ENCODE data around the gene CRB1. TPM values are rescaled to one million over a fixed set of nuclear protein-coding genes. Genes with fewer than 3 reads are reported as not detected.

CRB1 gene
- total and polyA plus RNA-seq, 2 of the 8 experiments (the other 6 are each of a cell fraction or from before 2014, with no cell fraction given): 0.03 TPM; not detected in 1

DNA sequence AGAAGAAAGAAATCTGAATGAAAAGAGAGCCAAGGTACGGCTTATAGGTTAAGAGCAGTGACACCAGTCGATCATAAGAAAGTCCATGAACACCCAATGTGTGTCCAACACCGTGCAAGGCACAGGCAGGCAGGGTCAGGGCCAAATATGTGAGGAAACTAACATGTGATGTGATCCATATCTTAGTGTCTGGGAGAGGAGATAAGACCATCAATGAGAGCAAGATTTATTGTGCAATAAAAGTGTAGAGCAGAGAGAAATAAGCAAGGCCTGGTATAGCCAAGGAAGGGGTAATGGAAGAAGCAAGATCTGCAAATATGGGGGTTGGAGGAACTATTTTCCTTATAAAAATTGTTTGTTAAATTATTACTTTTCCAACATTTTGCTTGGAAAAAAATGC lies 198.8 kb downstream of the CRB1 start:
- Histone ChIP-seq H3K36me3 (ENCODE audit: control insufficient read depth in 2 of 4, insufficient read depth in 4 of 4, low read length in 3 of 4) (no peaks in the 10 kb centered on the region), H3K18ac (ENCODE audit: extremely low read depth, low read length) (no peak overlapping the region), H3K4me1 (replicated peaks in 1 of 4; ENCODE audit: control insufficient read depth in 3 of 4, insufficient read depth in 4 of 4, low read length in 3 of 4) (peaks cover 0 to 16% (median 10%) of the 10 kb centered on the region in 4 experiments; a peak in 6 of 7 replicates), H3K27me3 (replicated peaks in 1 of 4; ENCODE audit: control insufficient read depth in 3 of 4, extremely low read depth in 1 of 4, insufficient read depth in 3 of 4, low read length in 3 of 4) (no peaks in the 10 kb centered on the region), H2BK20ac (ENCODE audit: low read length) (no peak overlapping the region), H2AK5ac (ENCODE audit: low read depth, low read length) (no peak overlapping the region), H2BK5ac (ENCODE audit: low read depth, low read length) (no peak overlapping the region), H4K20me1 (replicated peaks in 1 of 2; ENCODE audit: control insufficient read depth in 1 of 2, insufficient read depth in 2 of 2, low read length in 2 of 2) (no peaks in the 10 kb centered on the region), H3K27ac (ENCODE audit: low read depth, low read length) (no peak overlapping the region), H4K8ac (ENCODE audit: extremely low read depth, insufficient read depth, low read length) (no peak overlapping the region), H2BK12ac (ENCODE audit: low read depth, low read length) (no peak overlapping the region), H3K79me2 (ENCODE audit: control insufficient read depth in 1 of 2, insufficient read depth in 2 of 2, low read length in 2 of 2) (no peaks in the 10 kb centered on the region), H3K56ac (replicated peaks; ENCODE audit: insufficient read length, low read depth, low read length) (no peak overlapping the region), H3K4me3 (ENCODE audit: extremely low read depth in 1 of 4, insufficient read depth in 2 of 4, low read depth in 3 of 4, low read length in 4 of 4) (no peak overlapping the region), H3K9me3 (ENCODE audit: insufficient read depth in 2 of 2, low read depth in 1 of 2, low read length in 1 of 2) (no peaks in the 10 kb centered on the region), H3K23ac (ENCODE audit: insufficient read length) (no peak overlapping the region), H2BK120ac (replicated peaks; ENCODE audit: low read depth, low read length) (no peak overlapping the region), H3K79me1 (ENCODE audit: low read depth, low read length) (no peaks in the 10 kb centered on the region; the same call in 1 of the 2 replicates), H4K91ac (replicated peaks; ENCODE audit: insufficient read length, low read length) (no peak overlapping the region), H3K14ac (ENCODE audit: insufficient read length) (no peak overlapping the region), H3K23me2 (ENCODE audit: low read depth, low read length) (no peaks in the 10 kb centered on the region), H2BK15ac (ENCODE audit: low read length) (no peak overlapping the region), H3K9ac (replicated peaks in 1 of 4; ENCODE audit: extremely low read depth in 1 of 4, low read depth in 3 of 4, low read length in 3 of 4) (no peak overlapping the region), H4K5ac (ENCODE audit: insufficient read length, low read depth, low read length) (no peak overlapping the region), H3K4me2 (ENCODE audit: insufficient read depth in 1 of 2, low read depth in 2 of 2, low read length in 2 of 2) (no peak overlapping the region), H3K4ac (replicated peaks; ENCODE audit: insufficient read length, low read depth, low read length) (no peak overlapping the region), H2AFZ (ENCODE audit: low read length) (no peak overlapping the region)
- CTCF ChIA-PET (ENCODE audit: partially characterized antibody): interaction anchor here (1.1 to 1.3 kb wide), 2 partner anchors 37 to 75 kb away, joined by 3 read pairs; no protein-coding TSS in a partner anchor
- no peak for FAIRE-seq
- POLR2A ChIA-PET (ENCODE audit: partially characterized antibody): no interaction called here
- 92% methylated on average over 3 of the region's 3 CpGs; no CpG with 5 or more reads in 1 of the 2 experiments for WGBS, 2 experiments (ENCODE audit: extremely low coverage in 1 of 2, insufficient coverage in 1 of 2, insufficient read length in 1 of 2, insufficient replicate concordance in 2 of 2, low coverage in 1 of 2, low lambda C conversion rate in 2 of 2, missing lambda C conversion rate in 1 of 2)
- DNase-seq (ENCODE audit: low read depth in 1 of 2, low spot score in 2 of 2): no peak
- TF ChIP-seq BRCA1 (IDR thresholded peaks at IDR 0.05; ENCODE audit: low read depth, low read length): no peak
- no peak for TF ChIP-seq RFX5 (IDR thresholded peaks at IDR 0.05; ENCODE audit: borderline replicate concordance, low read depth, low read length)
- no peak for TF ChIP-seq RXRA (IDR thresholded peaks at IDR 0.05; ENCODE audit: insufficient read depth, low read depth, low read length)
- TF ChIP-seq JUND (IDR thresholded peaks at IDR 0.05; ENCODE audit: low read length): no peak
- TF ChIP-seq, protein P1, sequence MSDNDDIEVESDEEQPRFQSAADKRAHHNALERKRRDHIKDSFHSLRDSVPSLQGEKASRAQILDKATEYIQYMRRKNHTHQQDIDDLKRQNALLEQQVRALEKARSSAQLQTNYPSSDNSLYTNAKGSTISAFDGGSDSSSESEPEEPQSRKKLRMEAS (IDR thresholded peaks at IDR 0.05): no peak
- no peak for TF ChIP-seq NANOG (IDR thresholded peaks at IDR 0.05; ENCODE audit: insufficient read depth, low read depth, low read length, poor library complexity, severe bottlenecking)
- TF ChIP-seq SIN3A (conservative IDR thresholded peaks at IDR 0.05 in 1 of 2, IDR thresholded peaks at IDR 0.05 in 1 of 2; ENCODE audit: low read depth in 1 of 2, low read length in 2 of 2): no peak
- no peak for TF ChIP-seq TAF1 (IDR thresholded peaks at IDR 0.05; ENCODE audit: low read depth, low read length)
- no peak for TF ChIP-seq POU5F1 (IDR thresholded peaks at IDR 0.05; ENCODE audit: low read depth, low read length)
- TF ChIP-seq HDAC6 (IDR thresholded peaks at IDR 0.05; ENCODE audit: low read depth, low read length): no peak
- TF ChIP-seq, protein P2, sequence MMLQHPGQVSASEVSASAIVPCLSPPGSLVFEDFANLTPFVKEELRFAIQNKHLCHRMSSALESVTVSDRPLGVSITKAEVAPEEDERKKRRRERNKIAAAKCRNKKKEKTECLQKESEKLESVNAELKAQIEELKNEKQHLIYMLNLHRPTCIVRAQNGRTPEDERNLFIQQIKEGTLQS (IDR thresholded peaks at IDR 0.05; ENCODE audit: insufficient read depth, low read depth, low read length): no peak
- TF ChIP-seq RAD21 (IDR thresholded peaks at IDR 0.05 in 1 of 2, conservative IDR thresholded peaks at IDR 0.05 in 1 of 2; ENCODE audit: low read depth in 2 of 2, low read length in 2 of 2): no peak
- no peak for TF ChIP-seq SIX5 (IDR thresholded peaks at IDR 0.05; ENCODE audit: low read depth, low read length)
- no peak for TF ChIP-seq POLR2A (IDR thresholded peaks at IDR 0.05; ENCODE audit: control extremely low read depth in 1 of 2, low read depth in 2 of 2, low read length in 2 of 2)
